Measurements from ENCODE around the gene EN1.

- TF ChIP-seq POLR2AphosphoS5 (IDR thresholded peaks at IDR 0.05; ENCODE audit: low read depth, low read length) (no peak), TAF1 (IDR thresholded peaks at IDR 0.05; ENCODE audit: borderline replicate concordance, low read depth, low read length) (no peak)
Observed at GRCh38 chr2:118842661-118843482, 4.6 kb downstream of the EN1 start.
